Measurements from ENCODE around the gene ETV4. TPM values are rescaled to one million over a fixed set of nuclear protein-coding genes. Genes with fewer than 3 reads are reported as not detected.

Gene ETV4
- polyA plus RNA-seq, 1 of the 3 experiments (the other 2 are of a cell fraction): 33.2 TPM

GRCh38 chr17:43532581-43532980, 13.6 kb downstream of the ETV4 start:
- H3F3A ChIP-seq (replicated peaks; ENCODE audit: insufficient read depth): peaks cover 29% of the 10 kb centered on the region
- no peaks in the 10 kb centered on the region for H4K20me1 ChIP-seq (ENCODE audit: insufficient read depth)
- no peak for DNase-seq
- H3K27me3 ChIP-seq (ENCODE audit: insufficient read depth): no peaks in the 10 kb centered on the region
- WGBS (ENCODE audit: low lambda C conversion rate): 96% methylated on average over 10 of the region's 10 CpGs
- H3K4me2 ChIP-seq: no peak overlapping the region
- peaks cover 4 to 24% of the 10 kb centered on the region in 2 experiments for H3K36me3 ChIP-seq (replicated peaks in 1 of 2; ENCODE audit: control insufficient read depth in 1 of 2, insufficient read depth in 2 of 2, low read length in 1 of 2)
- no peak overlapping the region for H3K9ac ChIP-seq
- ChIA-PET CTCF (interaction anchor here (0.7 to 2.8 kb wide), 3 partner anchors 13 to 141 kb away, joined by 3 to 12 read pairs (median 4); no protein-coding TSS in a partner anchor), POLR2A (no interaction called here)
- H3K4me3 ChIP-seq (ENCODE audit: low read depth in 2 of 2, low read length in 1 of 2): no peak overlapping the region
- peaks cover 4% of the 10 kb centered on the region; the same call in 1 of the 2 replicates for H3K79me2 ChIP-seq (ENCODE audit: insufficient read depth)
- peak overlapping the region in 1 of 2 experiments; percentile 95; a peak in 1 of 4 replicates for H3K27ac ChIP-seq (ENCODE audit: low read depth in 2 of 2, low read length in 1 of 2)
- no peaks in the 10 kb centered on the region for H3K9me3 ChIP-seq
- H3K4me1 ChIP-seq (ENCODE audit: control insufficient read depth in 1 of 2, insufficient read depth in 2 of 2, low read depth in 1 of 2, low read length in 1 of 2): peaks cover 17 to 41% of the 10 kb centered on the region in 2 experiments; a peak in 3 of 4 replicates
- TF ChIP-seq NRF1 (IDR thresholded peaks at IDR 0.05; ENCODE audit: low read depth, low read length) (no peak), TAF1 (IDR thresholded peaks at IDR 0.05; ENCODE audit: borderline replicate concordance, low read depth, low read length) (no peak), GATA2 (CRISPR knock-in tag; IDR thresholded peaks at IDR 0.05) (no peak), YY1 (IDR thresholded peaks at IDR 0.05; ENCODE audit: low read depth) (no peak), MXI1 (IDR thresholded peaks at IDR 0.05; ENCODE audit: low read depth, low read length) (no peak), ZBTB33 (IDR thresholded peaks at IDR 0.05; ENCODE audit: borderline replicate concordance, low read depth) (no peak), GABPA (IDR thresholded peaks at IDR 0.05; ENCODE audit: low read depth) (no peak), FOXJ3 (CRISPR knock-in tag; IDR thresholded peaks at IDR 0.05) (no peak), RAD21 (IDR thresholded peaks at IDR 0.05; ENCODE audit: low read length) (no peak)
- TF ChIP-seq, protein P1, sequence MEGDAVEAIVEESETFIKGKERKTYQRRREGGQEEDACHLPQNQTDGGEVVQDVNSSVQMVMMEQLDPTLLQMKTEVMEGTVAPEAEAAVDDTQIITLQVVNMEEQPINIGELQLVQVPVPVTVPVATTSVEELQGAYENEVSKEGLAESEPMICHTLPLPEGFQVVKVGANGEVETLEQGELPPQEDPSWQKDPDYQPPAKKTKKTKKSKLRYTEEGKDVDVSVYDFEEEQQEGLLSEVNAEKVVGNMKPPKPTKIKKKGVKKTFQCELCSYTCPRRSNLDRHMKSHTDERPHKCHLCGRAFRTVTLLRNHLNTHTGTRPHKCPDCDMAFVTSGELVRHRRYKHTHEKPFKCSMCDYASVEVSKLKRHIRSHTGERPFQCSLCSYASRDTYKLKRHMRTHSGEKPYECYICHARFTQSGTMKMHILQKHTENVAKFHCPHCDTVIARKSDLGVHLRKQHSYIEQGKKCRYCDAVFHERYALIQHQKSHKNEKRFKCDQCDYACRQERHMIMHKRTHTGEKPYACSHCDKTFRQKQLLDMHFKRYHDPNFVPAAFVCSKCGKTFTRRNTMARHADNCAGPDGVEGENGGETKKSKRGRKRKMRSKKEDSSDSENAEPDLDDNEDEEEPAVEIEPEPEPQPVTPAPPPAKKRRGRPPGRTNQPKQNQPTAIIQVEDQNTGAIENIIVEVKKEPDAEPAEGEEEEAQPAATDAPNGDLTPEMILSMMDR (IDR thresholded peaks at IDR 0.05): no peak
- no peaks in the 10 kb centered on the region for H3K9me2 ChIP-seq
- no peak overlapping the region for H2AFZ ChIP-seq (ENCODE audit: low read depth)

- WGBS (ENCODE audit: low lambda C conversion rate): 68% methylated on average over 8 of the region's 8 CpGs
- POLR2A ChIA-PET: interaction anchor here (0.6 kb wide), 1 partner anchor 216 kb away, joined by 3 read pairs; no protein-coding TSS in a partner anchor
- CTCF ChIA-PET: interaction anchor here (1.2 to 2.8 kb wide), 3 partner anchors 12 to 141 kb away, joined by 3 to 12 read pairs (median 3); no protein-coding TSS in a partner anchor
These were observed 14.2 kb downstream of the ETV4 start for GRCh38 chr17:43531955-43532354.

More at GRCh38 chr17:43531955-43532354, 14.2 kb downstream of the ETV4 start:
- Histone ChIP-seq H3K79me2 (ENCODE audit: insufficient read depth) (no peaks in the 10 kb centered on the region), H3K4me1 (ENCODE audit: control insufficient read depth in 1 of 2, insufficient read depth in 2 of 2, low read depth in 1 of 2, low read length in 1 of 2) (peaks cover 17 to 41% of the 10 kb centered on the region in 2 experiments; a peak in 3 of 4 replicates), H4K20me1 (ENCODE audit: insufficient read depth) (no peaks in the 10 kb centered on the region), H3K36me3 (replicated peaks in 1 of 2; ENCODE audit: control insufficient read depth in 1 of 2, insufficient read depth in 2 of 2, low read length in 1 of 2) (peaks cover 9 to 28% of the 10 kb centered on the region in 2 experiments), H3K27me3 (ENCODE audit: insufficient read depth) (no peaks in the 10 kb centered on the region), H2AFZ (ENCODE audit: low read depth) (no peak overlapping the region), H3K9ac (no peak overlapping the region), H3F3A (replicated peaks; ENCODE audit: insufficient read depth) (peaks cover 29% of the 10 kb centered on the region), H3K4me3 (ENCODE audit: low read depth in 2 of 2, low read length in 1 of 2) (no peak overlapping the region), H3K9me3 (no peaks in the 10 kb centered on the region), H3K4me2 (no peak overlapping the region), H3K9me2 (no peaks in the 10 kb centered on the region), H3K27ac (ENCODE audit: low read depth in 2 of 2, low read length in 1 of 2) (peak overlapping the region; percentile 3 to 95; a peak in 3 of 4 replicates)
- no peak for DNase-seq
- peak; percentile 3; the same call in 1 of the 2 replicates for TF ChIP-seq FOSL2 (IDR thresholded peaks at IDR 0.05; ENCODE audit: borderline replicate concordance, low read depth)
- TF ChIP-seq, protein P2, sequence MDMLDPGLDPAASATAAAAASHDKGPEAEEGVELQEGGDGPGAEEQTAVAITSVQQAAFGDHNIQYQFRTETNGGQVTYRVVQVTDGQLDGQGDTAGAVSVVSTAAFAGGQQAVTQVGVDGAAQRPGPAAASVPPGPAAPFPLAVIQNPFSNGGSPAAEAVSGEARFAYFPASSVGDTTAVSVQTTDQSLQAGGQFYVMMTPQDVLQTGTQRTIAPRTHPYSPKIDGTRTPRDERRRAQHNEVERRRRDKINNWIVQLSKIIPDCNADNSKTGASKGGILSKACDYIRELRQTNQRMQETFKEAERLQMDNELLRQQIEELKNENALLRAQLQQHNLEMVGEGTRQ (IDR thresholded peaks at IDR 0.05; ENCODE audit: borderline replicate concordance, low read depth, low read length): no peak
